Gastroesophageal sphincter (tissue), 3 donors: ENCODE data around the gene GXYLT2.

Experiments
- CTCF ChIP-seq, 4 experiments: fragments of 200-600 bp in 2 of 4; fragments of 450-650 bp in 2 of 4; sonication (generic) in 1 of 4; IDR thresholded peaks; one replicate each; pipeline ENCODE4 v1.5.1; 2017 to 2019; ENCODE audit warnings: antibody characterized with exemption in 4 of 4, mild to moderate bottlenecking in 2 of 4, moderate library complexity in 2 of 4
- EP300 ChIP-seq: sonication (generic); formaldehyde crosslinking; IDR thresholded peaks from one replicate; pipeline ENCODE4 v1.6.1; 2017; ENCODE audit warnings: antibody characterized with exemption, mild to moderate bottlenecking
- POLR2A ChIP-seq, 2 donors: fragments of 450-650 bp; IDR thresholded peaks; one replicate each; pipeline ENCODE4 v1.6.1; 2017; ENCODE audit warnings: antibody characterized with exemption in 2 of 2, mild to moderate bottlenecking in 2 of 2, moderate library complexity in 1 of 2
- POLR2AphosphoS5 ChIP-seq: sonication (generic); formaldehyde crosslinking; IDR thresholded peaks from one replicate; pipeline ENCODE4 v1.6.1; 2017; ENCODE audit warnings: antibody characterized with exemption

- TF ChIP-seq POLR2A (IDR thresholded peaks at IDR 0.05) (no peak), CTCF (IDR thresholded peaks at IDR 0.05) (no peak), POLR2AphosphoS5 (no peak), EP300 (no peak)
Observed at GRCh38 chr3:72974956-72975355, 87.1 kb downstream of the GXYLT2 start.
